Thoracic aorta endothelial cell (primary cell): ENCODE results near the gene ID4. TPM values are rescaled to one million over a fixed set of nuclear protein-coding genes. Genes with fewer than 3 reads are reported as not detected.

Experiments used
- total RNA-seq: library from RNA; depleted of rRNA; stranded (reverse); fragments of >200 nt; gene quantifications from 2 replicates; pipeline ENCODE4 v1.2.3, GENCODE V29; 2012

The ID4 gene
- total RNA-seq = 0.07 and 0.13 TPM in 2 replicates

GRCh38 chr6:19836799-19837510, at the start of gene ID4:
ID4 (plus strand) TSS chr6:19837370; CDS start chr6:19837755, 385 bp downstream.

